Measurements from ENCODE around the gene YTHDF2. TPM values are rescaled to one million over a fixed set of nuclear protein-coding genes. Genes with fewer than 3 reads are reported as not detected.
"Not testable (repeated sequence)": the region's sequence is repeated elsewhere in the genome, so short reads cannot be mapped to it uniquely, and the experiment has no call there.

YTHDF2 gene
- 10 to 100 TPM; 59.0 to 71.7 TPM for total RNA-seq

DNA sequence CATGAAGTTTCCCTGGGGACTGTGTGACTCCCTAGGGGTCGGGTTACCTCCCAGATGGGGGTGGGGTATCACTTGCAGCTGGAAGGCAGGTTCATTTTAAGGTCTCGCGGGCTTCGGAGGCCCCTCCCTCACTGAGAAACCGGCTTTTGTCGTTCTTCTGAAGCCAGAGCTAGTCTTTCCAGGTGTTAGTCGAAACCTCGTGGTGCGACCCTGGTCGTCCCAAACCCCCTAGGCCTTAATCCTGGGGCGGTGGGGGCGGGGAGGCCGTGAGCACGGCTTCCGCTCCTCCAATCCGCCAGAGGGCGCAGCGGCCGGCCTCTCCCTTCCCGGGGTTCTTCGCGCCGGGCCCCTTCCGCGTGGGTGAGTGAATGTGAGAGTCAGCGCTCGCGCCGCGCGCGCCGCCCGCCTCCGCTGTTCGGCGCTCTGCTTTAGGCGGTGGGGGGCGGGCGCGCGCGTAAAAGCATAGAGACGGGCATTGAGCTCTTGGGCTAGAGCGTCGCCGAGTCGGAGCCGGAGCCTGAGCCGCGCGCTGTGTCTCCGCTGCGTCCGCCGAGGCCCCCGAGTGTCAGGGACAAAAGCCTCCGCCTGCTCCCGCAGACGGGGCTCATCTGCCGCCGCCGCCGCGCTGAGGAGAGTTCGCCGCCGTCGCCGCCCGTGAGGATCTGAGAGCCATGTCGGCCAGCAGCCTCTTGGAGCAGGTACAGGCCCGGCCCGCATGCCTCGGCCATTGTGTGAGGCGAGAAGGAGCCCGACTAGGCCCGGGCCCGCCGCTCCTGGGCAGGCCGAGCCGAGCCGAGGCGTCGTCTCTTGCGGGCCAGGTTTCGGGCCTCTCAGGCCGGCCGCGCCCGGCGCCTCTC, at the start of gene YTHDF2:
YTHDF2 (plus strand) TSS at position 491 of the 857 bp plus-strand sequence; CDS start at position 672, 181 bp downstream.
- H3K27ac ChIP-seq, result peak within 1 kb of the TSS; percentile 95
- DNase-seq, result peak; percentile 97
- peak within 1 kb of the TSS; percentile 79 for H3K4me3 ChIP-seq
- H3K9ac ChIP-seq (ENCODE audit: low read depth in 2 of 2, low read length in 2 of 2), result peak within 1 kb of the TSS; percentile 85 to 99
- TF ChIP-seq, protein P1, sequence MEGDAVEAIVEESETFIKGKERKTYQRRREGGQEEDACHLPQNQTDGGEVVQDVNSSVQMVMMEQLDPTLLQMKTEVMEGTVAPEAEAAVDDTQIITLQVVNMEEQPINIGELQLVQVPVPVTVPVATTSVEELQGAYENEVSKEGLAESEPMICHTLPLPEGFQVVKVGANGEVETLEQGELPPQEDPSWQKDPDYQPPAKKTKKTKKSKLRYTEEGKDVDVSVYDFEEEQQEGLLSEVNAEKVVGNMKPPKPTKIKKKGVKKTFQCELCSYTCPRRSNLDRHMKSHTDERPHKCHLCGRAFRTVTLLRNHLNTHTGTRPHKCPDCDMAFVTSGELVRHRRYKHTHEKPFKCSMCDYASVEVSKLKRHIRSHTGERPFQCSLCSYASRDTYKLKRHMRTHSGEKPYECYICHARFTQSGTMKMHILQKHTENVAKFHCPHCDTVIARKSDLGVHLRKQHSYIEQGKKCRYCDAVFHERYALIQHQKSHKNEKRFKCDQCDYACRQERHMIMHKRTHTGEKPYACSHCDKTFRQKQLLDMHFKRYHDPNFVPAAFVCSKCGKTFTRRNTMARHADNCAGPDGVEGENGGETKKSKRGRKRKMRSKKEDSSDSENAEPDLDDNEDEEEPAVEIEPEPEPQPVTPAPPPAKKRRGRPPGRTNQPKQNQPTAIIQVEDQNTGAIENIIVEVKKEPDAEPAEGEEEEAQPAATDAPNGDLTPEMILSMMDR (IDR thresholded peaks at IDR 0.05), result peak; percentile 89
- H3K9me3 ChIP-seq, result no peaks in the 10 kb centered on the region
- H3K4me1 ChIP-seq, result peaks cover 9% of the 10 kb centered on the region
- no peaks in the 10 kb centered on the region for H3K27me3 ChIP-seq
- no peaks in the 10 kb centered on the region for H3K36me3 ChIP-seq
- intact Hi-C loops (cut with DNase I), result loop anchor here (5.0 kb wide), 1 partner anchor 94 kb away; the partner anchor contains the start of gene TAF12

DNA sequence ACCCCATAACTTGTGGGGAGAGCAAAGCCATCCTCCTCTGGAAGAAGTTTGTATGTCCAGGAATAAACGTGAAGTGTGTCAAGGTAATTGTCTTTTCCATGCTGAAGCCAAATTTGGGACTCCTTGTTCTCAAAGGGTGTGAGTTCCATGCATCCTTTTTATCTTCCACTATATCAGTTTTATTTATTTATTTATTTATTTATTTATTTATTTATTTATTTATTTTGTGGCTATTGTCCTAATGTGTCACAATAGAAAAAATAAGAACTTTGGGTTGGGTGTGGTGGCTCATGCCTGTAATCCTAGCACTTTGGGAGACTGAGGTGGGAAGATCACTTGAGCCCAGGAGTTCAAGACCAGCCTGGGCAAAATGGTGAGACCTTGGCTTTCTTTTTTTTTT, 45.1 kb upstream of the YTHDF2 start:
- intact Hi-C loops (cut with DNase I); H3K27me3 ChIP-seq; H3K27ac ChIP-seq; H3K9ac ChIP-seq (ENCODE audit: low read depth in 2 of 2, low read length in 2 of 2); H3K9me3 ChIP-seq; H3K36me3 ChIP-seq; DNase-seq; H3K4me3 ChIP-seq; H3K4me1 ChIP-seq: not testable (repeated sequence)

DNA sequence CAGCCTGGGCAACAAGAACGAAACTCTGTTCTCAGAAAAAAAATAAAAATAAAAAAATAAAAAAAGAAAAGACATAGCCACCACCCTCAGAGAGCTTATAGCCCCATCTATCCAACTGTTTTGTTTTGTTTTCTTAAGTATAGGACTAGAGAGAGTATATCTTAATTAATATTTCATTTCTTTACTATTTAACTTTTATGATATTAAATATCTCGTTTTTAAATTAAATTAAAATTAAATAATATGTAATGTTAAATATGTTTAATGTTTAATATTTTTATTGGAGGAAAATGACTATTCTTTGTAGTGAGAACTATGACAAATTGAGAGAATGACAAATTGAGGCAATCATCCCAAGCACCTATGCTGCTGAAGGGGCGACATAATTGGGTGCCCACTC, 33.1 kb upstream of the YTHDF2 start:
- H3K9me3 ChIP-seq, result no peaks in the 10 kb centered on the region
- no peaks in the 10 kb centered on the region for H3K4me1 ChIP-seq
- no peak for DNase-seq
- intact Hi-C loops (cut with DNase I), result no loop called here
- H3K4me3 ChIP-seq, result no peak overlapping the region
- H3K36me3 ChIP-seq, result no peaks in the 10 kb centered on the region
- no peak overlapping the region for H3K9ac ChIP-seq (ENCODE audit: low read depth in 2 of 2, low read length in 2 of 2)
- H3K27me3 ChIP-seq, result no peaks in the 10 kb centered on the region
- TF ChIP-seq, protein P1 (IDR thresholded peaks at IDR 0.05), result no peak
- no peak overlapping the region for H3K27ac ChIP-seq

DNA sequence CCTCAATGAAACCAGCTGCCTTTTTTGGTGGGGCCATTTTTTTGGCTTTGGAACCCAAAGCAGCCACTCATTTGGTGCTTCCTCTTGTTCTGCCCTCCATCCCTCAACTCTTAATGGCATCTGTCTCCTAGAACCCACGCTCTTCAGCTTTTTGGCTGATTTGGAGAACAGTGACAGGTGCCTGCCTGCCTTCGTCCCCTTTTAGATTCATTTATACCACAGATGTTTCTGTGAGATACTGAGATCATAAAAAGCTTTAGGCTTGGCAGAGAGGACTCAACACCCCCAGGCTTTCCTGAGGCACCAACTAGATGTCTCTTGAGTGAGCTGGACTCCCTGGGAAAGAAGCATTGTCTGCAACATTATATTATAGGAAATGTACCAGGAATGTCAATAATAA, 20.4 kb upstream of the YTHDF2 start:
- H3K36me3 ChIP-seq, result no peaks in the 10 kb centered on the region
- no peaks in the 10 kb centered on the region for H3K4me1 ChIP-seq
- H3K27me3 ChIP-seq, result no peaks in the 10 kb centered on the region
- TF ChIP-seq, protein P1 (IDR thresholded peaks at IDR 0.05), result no peak
- no peak overlapping the region for H3K4me3 ChIP-seq
- H3K27ac ChIP-seq, result no peak overlapping the region
- H3K9me3 ChIP-seq, result no peaks in the 10 kb centered on the region
- no peak overlapping the region for H3K9ac ChIP-seq (ENCODE audit: low read depth in 2 of 2, low read length in 2 of 2)
- intact Hi-C loops (cut with DNase I), result no loop called here
- DNase-seq, result no peak

DNA sequence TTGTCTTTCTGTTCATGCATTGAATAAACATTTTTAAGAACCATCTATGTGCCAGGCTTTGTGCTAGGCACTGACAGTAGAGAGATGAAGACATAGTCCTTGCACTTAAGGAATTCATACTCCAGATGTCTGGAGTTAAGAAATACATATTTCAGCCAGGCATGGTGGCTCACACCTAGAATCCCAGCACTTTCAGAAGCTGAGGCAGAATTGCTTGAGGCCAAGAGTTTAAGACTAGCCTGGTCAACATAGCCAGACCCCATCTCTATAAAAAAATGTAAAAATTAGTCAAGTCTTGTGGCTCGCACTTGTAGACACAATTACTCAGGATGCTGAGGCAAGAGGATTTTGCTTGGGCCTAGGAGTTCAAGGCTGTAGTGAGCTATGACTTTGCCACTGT, 18.6 kb upstream of the YTHDF2 start:
- no peaks in the 10 kb centered on the region for H3K4me1 ChIP-seq
- no peaks in the 10 kb centered on the region for H3K36me3 ChIP-seq
- H3K9me3 ChIP-seq, result no peaks in the 10 kb centered on the region
- H3K4me3 ChIP-seq, result no peak overlapping the region
- H3K9ac ChIP-seq (ENCODE audit: low read depth in 2 of 2, low read length in 2 of 2), result no peak overlapping the region
- TF ChIP-seq, protein P1 (IDR thresholded peaks at IDR 0.05), result no peak
- H3K27me3 ChIP-seq, result no peaks in the 10 kb centered on the region
- no peak for DNase-seq
- H3K27ac ChIP-seq, result no peak overlapping the region
- intact Hi-C loops (cut with DNase I), result no loop called here

All from colonic mucosa (tissue), 4 donors.